ENCODE results near the gene LSM10.

The LSM10 gene

DNA sequence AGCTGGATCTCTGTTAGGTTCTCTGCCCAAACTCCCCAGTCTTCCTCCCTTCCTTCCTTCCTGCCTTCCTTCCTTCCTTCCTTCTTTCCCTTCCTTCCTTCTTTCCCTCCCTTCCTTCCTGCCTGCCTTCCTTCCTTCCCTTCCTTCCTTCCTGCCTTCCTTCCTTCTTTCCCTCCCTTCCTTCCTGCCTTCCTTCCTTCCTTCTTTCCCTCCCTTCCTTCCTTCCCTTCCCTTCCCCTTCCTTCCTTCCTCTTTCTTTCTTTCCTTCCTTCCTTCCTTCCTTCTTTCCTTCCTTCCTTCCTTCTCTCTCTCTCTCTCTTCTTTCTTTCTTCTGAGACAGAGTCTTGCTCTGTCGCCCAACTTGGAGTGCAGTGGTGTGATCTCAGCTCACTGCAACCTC lies 8.7 kb upstream of the LSM10 start:
- no peak for DNase-seq

DNA sequence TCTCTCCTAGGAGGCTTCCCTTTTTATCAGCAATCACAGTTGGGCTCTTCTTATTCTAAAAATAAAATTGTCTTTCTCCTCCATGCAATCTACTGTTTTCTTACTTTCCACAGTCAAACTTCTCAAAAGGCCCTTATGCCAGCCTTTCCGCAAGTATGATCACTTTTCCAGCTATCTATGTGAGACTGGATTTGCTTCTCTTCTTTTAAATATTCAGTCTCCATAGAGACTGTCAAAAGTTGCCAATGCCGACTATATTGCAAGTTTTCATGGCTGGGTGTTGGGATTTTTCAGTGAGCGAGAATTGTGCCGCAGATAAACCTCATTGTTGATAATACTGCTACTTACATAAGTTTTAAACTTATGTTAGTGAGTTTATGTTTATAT lies 4.8 kb upstream of the LSM10 start:
- no peak for DNase-seq

DNA sequence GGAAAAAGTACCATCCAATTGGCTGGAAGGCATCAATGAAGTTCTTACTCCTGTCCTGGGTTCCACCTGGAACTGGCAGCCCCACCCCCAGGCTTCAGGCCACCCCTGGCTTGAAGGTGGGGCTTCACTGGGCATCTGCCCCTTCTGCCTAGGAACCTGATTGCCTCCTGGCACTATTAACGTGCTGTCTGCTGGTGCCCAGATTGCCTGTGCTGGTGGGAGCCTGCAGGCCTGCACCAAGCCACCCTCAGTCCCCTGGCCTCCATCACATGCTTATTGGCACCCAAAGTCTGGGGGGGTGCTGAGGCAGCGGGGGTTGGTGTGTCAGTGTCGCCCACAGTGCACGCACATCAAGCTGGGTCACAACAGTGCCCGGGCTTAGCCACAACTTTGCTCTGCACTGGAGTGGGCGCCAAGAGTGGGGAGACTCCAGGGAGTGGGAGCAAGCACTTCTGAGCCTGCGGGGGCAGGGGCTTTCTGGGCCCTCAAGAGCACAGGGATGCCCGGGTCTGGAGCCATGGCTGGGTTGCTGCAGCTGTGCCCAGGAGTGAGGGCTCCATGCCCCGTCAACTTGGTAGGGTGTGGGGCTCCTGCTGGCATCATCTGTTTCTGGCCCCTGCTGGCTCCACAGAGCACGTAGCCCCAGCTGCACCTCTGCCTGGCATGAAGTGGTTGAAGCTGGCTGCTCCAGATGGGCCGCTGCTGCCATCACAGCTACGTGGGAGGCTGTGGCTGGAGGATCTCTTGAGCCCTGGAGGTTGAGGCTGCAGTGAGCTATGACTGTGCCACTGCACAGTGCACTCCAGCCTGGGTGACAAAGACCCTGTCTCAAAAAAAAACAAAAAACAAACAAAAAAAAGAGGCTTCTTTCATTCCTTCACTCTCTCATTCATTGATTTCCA lies 4.1 kb upstream of the LSM10 start:
- DNase-seq: no peak

DNA sequence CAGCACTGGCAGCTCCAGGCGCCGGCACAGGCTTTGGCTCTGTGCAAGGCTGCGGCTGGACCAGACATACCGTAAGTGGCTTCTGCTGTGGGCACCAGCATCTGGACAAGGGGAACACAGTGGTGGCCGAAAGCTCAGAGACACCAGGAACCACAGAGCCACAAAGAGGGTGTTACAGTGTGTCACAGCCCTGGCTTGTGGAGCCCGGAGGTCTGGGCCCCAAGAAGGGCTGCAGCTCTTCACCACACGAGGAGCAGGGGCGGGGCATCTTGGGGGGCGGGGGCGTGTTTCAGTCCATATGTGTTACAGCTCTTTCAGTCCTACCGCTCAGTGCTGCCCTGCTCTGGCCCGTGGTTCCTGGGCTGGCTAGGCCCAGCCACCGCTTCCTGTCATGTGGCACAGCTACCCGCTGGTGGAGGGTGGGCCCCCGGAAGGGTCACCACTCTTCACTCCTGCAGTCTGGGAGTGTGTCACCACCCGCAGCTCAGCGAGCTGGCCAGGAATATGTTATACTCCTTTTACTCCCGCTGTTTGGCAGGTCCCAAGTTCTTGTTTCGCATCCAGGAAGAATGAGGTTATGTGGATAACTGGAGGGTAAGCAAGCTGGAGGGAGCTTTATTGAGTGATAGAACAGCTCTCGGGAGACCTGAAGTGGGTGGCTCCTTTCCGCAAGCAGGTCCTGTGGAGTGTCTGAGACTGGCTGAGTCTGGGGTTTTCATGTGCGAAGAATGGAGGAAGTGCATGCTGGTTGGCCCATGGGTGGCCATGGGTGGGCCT lies 3.3 kb upstream of the LSM10 start:
- DNase-seq: no peak

DNA sequence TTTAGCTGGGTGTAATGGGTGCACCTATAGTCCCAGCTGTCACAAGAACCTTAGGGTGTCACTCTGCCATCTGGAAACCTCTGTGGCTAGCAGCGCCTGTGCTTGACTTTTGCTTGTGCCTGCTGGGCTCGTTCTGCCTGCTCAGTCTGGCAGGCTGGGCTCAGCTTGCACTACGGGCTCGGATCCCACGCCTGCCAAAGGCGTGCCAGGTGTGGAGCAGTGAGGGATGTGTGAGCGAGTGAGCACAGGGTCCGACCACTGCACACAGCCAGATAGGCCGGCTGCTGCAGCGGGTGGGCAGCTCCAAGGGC lies 2.8 kb upstream of the LSM10 start:
- no peak for DNase-seq

DNA sequence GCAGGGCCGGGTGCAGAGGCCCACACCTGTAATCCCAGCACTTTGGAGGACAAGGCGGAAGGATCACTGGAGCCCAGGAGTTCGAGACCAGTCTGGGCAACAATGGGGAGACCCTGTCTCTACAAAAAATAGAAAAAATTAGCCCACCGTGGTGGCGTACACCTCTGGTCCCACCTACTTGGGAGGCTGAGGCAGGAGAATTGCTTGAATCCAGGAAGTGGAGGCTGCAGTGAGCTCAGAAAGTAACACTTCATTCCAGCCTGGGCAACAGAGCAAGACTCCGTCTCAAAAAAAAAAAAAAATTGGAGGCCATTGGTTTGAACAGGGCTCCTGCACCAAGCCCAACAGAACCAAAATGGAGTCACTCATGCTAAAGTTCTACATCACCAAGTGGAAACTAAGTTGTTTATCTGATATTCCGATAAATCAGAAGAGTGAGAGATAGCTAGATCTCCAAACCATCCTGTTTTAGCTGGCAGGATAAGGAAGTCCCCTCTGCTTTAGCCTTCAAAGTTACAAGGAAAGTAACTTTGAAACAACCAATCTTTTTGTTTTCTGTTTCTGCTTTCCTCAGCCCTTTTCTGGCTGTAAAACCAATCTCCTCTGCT lies 766 bp upstream of the LSM10 start:
- no peak for DNase-seq

DNA sequence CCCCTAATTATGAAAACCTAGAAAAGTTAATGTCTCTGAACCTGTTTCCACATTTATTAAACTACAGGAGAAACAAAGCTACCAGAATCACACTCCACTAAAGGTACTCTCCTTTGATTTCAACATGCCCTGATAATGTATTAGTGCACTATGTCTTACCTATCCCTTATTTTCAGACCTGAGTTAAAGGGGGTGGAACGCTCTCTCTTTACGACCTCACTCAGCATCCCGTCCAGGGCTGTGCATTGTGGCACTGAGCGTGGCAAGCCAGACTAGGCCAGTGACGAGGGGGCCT lies 678 bp downstream of the LSM10 start:
- DNase-seq: no peak

DNA sequence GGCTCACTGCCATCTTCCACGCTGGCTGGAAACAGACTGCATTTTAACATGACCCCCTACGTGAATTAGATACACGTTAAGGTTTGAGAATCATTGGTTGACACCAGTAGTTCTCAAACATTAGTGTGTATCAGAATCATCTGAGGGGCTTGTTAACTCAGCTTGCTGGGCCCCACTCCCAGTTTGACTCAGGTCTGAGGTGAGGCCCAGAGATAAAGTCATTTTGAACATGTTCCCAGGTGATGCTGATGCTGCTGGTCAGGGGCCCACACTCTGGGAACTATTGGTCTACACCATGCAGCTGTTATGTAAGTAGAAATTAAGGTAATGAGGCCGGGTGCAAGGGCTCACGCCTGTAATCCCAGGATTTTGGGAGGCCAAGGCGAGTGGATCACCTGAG lies 1.3 kb downstream of the LSM10 start:
- DNase-seq: no peak

DNA sequence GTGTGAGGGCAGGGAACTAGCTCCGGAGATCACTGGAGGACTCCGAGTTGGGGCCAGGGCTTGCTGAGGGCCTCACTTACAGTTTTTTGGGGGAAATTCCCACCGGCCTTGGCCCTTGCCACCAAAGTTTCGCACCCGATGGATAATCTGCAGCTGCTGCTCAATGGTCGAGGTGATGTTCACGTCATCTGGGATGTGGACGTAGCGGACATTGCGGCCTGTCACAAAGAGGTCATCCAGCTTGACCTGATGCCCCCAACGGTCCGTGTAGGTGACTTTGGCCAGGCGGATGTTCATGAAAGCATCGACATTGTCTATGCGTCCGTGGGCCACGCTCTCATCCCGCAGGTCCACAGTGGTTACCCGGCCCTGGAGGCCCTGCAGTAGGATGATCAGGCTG lies 4.0 kb downstream of the LSM10 start:
- DNase-seq: no peak

DNA sequence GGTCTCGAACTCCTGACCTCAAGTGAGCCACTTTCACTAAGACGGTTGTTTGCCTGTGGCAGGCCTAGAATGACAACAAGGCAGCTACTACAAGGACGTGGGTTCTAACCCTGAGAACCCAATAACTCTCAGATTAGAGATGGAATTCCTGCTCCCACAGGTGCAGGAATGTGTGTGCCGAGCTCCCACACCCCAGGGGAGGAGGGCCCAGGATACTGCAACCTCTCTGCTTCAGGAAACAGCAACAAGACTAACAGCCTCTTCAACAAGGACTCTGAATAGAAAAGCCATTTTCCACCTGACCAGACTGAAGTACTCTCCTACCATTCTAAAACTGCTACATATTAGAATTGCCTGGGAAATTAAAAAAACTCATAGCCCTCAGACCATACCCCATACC lies 4.9 kb downstream of the LSM10 start:
- DNase-seq: no peak

DNA sequence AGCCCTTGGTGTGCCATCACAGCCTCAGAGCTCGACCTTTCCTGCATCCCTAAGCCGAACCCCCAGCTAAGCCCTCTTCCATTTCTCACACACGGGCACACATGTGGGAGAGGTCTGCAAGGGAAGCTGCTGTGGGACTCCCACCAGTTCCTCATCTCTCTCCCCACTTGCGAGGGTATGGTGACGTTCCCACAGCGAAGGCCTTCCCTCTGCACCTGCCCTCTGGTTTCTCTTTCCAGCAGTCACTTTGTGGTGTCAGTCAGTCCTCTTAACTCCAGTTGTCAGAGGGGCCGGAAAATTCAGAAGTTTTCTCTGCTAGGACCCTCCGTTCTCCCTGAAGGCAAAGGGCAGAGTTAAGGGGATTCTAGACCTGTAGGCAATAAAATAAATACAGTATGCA lies 6.4 kb downstream of the LSM10 start:
- no peak for DNase-seq

DNA sequence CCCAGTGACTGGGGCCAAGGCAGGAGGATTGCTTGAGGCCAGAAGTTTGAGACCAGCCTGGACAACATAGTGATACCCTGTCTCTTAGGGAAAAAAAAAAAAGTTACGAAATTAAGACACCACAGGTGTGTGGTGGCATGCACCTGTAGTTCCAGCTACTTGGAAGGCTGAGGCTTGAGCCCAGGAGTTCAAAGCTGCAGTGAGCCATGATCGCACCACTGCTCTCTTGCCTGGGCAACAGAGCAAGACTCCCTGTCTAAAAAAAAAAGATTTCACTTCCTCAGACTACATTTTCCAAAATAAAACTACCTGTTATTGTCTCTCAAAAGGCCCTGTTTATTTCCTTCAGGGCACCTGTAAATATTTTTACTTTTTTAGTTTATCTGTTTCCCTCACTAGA lies 7.3 kb downstream of the LSM10 start:
- DNase-seq: no peak

DNA sequence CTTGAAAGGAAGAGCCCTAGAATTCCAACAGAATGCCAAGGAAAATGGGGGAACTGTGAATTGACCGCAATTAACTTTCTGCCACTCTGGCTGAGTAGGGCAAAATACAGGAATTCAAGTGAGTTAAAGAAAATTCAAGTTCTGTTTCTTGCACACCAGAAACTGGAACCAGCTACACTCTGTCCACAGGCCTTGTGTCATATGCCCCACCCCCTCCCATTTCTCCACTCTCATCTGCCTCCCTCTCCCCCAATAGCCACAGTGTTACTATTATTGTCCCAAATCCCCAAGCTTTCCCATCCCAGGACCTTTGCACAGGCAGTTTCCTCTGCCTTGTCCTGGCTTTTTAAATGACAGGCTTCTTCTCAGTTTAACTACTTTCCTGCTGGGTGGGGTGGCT lies 7.7 kb downstream of the LSM10 start:
- no peak for DNase-seq

DNA sequence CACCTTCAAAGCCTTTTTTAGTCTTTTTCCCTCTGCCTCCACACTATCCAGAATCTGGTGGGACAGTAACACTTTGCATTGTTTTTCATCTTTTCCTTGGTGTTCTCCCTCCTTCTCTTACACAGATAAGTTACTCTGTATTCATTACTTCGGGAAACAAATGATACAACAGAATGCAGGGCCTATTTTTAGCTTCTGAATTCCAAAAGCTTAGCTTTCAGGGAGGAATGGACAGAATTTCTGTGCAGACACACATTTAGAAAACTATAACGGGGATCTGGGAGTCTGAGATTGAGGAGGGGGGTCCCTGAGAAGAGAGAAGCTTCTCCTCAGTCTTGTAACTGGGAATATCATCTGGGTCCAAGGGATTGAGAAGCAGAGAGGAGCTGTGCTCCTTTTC lies 8.4 kb downstream of the LSM10 start:
- no peak for DNase-seq

DNA sequence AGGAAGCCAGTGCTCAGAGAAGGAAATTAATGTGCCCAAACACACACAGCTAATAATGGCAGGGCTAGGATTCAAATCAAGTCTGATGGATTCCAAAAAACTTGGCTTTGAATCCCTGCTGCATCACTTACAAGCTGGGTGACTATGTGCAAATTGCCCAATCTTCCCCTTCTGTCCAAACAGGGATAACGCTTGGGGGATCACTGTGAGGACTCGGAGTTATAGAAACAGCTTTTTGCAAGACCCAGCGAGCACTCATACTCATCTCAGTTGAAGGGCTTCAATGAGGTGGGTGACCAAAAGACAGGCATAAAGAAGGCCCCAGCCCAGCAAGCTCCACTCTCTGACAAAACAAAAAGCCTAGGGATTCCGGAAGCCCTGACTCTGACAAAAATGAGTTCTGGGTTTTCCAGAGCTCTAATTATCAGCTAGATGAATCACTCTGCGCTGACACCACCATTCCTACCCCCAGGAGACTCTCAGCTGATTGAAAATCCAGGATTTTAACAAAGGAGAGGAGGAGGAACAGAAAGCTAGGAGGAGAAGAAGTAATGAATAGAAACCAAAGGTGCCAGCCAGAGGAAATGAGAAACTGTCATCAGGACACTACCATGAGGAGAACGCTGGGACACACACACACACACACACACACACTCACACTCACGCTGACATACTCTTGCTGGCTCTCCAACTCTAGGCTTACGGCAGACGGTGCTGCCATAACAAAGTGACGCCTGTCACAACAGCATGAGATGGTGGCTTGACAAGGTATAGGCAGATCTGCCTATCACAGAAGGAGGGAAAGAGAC lies 10.4 kb downstream of the LSM10 start:
- DNase-seq: no peak

DNA sequence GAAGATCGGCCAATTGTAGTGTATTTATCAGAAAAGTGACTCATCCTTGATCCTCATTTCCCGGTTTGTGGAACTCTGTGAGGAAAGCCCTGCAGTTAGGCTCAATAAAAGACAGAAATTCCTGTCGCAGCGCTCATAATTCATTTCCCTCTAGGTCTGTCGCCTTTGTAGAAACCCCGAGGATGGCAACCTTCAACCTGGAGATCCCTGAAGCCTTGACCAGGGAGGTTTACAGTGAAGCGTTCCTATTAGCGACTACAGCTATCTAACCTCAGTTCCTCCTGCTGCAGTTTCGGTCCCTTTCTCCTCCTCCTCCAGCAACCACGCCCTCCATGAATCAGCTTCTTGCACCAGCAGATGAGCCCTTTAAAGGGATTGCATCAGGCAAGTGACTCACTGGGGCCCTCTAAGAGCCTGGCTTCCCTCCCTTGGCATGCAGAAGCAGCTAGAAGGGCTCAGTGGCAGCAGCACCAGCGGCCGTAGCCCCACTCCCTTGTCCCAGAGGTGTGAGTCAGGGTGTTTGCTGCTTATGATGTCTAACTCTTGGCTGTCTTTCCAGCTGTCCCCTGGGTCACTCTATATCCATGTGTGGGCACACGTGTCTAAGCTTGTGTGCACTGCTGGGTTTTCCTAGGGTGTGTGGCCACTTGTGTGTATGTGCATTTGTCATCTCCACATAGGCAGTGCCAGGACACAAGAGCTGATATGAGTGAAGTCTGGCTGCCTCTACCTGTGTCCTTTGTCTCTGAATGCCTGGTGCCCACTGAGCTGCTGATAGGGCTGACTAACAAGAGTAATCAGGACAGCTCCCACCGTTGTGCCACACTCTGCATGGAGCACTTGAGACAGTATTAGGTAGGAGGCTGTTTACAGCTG lies 11.2 kb downstream of the LSM10 start:
- DNase-seq: peak; percentile 63 to 74

DNA sequence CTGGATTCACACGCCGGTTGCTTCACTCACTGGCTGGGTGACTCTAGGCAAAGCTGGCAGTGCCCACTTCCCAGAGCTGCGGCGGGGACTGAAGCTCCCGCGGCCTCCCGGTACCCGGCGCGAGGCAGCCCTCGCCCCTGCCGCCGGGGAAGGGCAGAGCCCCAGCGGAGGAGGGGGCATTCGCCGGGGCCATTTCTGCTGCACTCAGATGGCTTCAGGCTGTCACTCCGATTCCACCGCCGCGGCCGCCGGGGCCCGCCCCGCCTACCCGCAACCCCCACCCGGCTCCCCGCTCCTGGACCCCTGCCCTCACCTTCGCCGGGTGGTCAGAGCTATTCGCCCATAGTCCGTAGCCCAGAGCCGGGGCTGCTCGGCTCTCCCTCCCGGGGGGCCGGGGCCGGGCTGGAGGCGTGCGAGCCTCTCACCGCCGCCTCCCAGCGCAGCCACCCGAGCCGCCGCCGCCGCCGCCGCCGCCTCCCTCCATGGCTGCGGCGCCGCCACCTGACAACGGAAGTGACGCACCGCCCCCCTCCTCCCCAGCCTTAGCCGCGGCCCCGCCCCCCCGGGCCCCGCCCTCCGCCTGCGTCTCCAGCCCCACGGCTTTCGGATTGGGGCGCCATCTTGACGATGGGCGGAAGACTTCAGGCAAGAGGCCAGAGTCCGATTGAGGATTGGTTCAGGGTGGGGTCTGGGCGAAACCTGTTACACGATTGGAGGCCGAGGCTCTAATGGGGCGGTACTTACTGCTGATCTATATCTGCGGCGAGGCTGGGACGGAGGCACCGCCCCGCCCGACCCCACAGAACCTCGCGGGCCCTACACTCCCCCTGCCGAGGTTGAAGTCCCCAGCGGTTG lies 12.1 kb downstream of the LSM10 start, which contains the start of gene STK40:
Gene STK40 (minus strand): TSS at position 515 of the 855 bp plus-strand sequence. CDS start 24,592 bp downstream, outside the sequence.
- peak; percentile 100 for DNase-seq

DNA sequence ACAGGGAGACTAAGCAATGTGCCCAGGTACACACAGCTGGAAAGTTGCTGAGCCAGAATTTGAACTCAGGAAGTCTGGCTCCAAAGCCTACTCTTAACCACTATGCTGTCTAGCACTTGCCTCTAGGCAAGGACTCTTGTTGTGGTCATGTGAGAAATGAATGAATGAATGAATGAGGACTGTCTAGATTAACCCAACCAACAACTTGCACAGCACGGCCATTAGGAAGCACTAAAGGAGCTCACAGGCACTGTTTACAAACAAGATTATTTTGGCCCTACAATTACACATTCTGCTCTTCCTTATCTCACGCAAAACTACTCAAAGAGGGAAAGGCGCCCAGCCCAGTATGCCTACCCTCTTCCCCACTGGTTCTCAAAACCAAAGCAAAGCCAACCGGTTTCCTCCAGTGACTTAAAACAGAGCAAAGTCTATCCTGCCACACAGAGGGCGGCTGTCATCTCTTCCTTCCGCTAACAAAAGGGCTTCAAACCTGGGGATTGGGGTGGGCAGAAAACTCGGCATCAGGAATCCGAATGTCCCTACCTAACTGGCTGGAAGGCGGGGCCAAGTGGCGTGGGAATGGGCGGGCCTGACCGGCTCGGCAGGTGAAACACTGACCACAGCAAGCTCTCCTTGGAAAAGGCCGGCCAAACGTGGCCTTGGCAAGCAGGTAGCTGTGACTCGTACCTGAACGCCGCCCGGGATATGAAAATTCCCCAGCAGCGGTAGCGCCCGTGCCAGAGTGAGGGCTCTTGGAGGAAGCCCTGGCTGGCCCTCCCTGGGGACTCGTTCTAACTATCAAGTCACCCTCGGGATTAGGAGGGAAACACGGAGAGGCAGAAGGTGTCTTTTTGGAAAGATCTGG lies 12.9 kb downstream of the LSM10 start:
- DNase-seq: peak; percentile 62 to 63

DNA sequence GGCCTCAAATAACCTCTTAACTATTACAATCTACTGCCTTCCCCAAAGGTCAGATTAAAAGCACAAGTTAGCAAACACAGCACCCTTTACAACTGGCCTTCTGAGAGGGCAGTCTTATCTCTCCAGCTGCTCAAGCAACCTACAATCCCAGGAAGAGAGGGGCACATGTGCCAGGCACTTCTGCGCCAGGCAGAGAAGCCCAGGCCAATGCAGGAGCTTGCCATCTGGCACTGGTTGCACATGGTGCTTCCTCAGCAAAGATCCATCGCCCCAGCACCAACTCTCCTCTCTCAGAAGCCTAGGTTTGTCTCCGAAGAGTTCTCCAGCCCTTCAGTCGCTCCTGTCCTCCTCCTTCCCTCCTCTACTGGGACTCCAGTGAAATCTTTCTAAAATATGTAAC lies 14.5 kb downstream of the LSM10 start:
- DNase-seq: no peak

DNA sequence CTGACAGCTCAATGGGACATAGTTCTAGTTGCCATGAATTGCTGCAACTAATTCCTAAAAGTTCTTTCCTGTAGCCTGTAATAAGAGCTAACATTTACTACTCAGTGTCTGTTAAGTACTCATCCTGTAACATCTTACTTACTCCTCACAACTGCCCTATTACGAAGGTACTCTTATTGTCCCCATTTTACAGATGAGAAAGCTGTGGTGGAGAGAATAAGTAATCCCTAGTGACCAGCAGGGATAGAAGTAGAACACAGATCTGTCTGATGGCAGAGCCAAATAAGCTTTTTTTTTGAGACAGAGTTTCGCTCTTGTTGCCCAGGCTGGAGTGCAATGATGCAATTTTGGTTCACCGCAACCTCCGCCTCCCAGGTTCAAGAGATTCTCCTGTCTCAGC lies 15.0 kb downstream of the LSM10 start:
- DNase-seq: no peak
